ENCODE data around the gene ZFP92.

The ZFP92 gene

DNA sequence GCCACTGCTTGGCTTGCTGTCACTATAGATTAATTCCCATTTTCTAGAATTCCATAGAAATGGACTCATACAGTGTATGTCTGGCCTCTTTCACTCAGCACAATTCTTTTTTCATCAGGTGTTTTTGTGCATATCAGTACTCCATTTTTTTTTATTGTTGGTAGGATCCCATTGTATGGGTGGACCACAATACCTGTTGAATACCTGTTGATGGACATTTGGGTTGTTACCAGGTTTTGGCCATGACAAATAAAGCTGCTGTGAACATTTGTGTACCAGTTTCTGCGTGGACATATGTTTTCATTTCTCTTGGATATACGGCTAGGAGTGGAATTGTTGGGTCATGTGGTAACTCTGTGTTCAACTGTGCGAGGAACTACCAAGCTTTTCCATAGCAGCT, 14.9 kb downstream of the ZFP92 start:
- Histone ChIP-seq H3K4me1 (ENCODE audit: control insufficient read depth, insufficient read depth, low read length) (peaks cover 10% of the 10 kb centered on the region), H3K27me3 (replicated peaks; ENCODE audit: control insufficient read depth, insufficient read depth, low read length) (peaks cover 48% of the 10 kb centered on the region), H3K9ac (ENCODE audit: low read length) (no peak overlapping the region), H3K9me3 (ENCODE audit: control insufficient read depth, low read length) (peaks cover 38% of the 10 kb centered on the region), H3K4me3 (ENCODE audit: low read length) (no peak overlapping the region), H3K36me3 (ENCODE audit: control insufficient read depth, insufficient read depth, low read length, severe bottlenecking) (no peaks in the 10 kb centered on the region)
- no peak for DNase-seq (ENCODE audit: low read depth)

DNA sequence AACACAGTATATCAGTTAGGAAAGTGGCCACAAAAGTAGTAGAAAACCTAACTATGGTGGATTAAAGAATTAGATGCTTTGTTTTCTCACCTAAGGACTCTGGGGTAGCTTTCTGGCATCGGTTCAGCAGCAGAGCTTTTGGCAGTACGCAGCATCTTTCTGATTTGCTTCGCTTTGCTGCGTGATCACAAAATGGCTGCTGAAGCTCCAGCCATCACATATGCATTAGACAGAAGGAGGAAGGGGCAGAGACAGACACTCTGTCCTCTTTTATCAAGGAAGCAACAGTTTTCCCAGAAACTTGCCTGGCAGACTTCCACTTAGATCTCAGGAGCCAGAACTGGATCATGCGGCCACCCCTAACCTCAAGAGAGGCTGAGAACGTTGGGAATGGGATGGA, 19.5 kb downstream of the ZFP92 start:
- no peak for DNase-seq (ENCODE audit: low read depth)
- peaks cover 57% of the 10 kb centered on the region for H3K27me3 ChIP-seq (replicated peaks; ENCODE audit: control insufficient read depth, insufficient read depth, low read length)
- H3K9me3 ChIP-seq (ENCODE audit: control insufficient read depth, low read length), result peaks cover 41% of the 10 kb centered on the region
- no peaks in the 10 kb centered on the region for H3K4me1 ChIP-seq (ENCODE audit: control insufficient read depth, insufficient read depth, low read length)
- no peak overlapping the region for H3K4me3 ChIP-seq (ENCODE audit: low read length)
- H3K36me3 ChIP-seq (ENCODE audit: control insufficient read depth, insufficient read depth, low read length, severe bottlenecking), result no peaks in the 10 kb centered on the region
- no peak overlapping the region for H3K9ac ChIP-seq (ENCODE audit: low read length)

DNA sequence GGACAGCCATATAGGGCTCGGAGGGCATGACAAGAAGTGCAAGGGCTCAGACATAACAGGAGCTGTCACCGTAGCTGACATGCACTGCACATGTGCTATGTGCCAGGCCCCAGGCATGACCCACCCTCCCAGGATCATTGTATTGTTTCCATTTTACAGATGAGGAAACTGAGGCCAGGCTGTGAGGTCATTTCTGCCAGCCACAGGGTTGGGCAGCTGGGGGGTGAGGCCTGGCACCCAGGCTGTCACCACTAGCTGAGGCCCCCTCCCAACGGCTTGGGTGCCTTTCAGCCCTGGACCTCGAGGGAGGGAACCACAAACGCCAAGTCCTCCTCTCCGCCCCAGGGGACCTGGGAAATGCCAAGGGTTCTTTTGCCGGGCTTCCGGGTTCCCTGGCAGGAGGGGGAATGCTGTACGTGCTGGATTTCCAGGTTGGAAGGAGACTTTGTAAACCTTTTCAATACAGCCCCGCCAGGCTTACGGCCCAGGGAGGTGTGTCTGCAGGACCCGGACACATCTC, 21.9 kb downstream of the ZFP92 start:
- no peak for DNase-seq (ENCODE audit: low read depth)
- H3K9ac ChIP-seq (ENCODE audit: low read length), result no peak overlapping the region
- no peaks in the 10 kb centered on the region for H3K36me3 ChIP-seq (ENCODE audit: control insufficient read depth, insufficient read depth, low read length, severe bottlenecking)
- H3K4me1 ChIP-seq (ENCODE audit: control insufficient read depth, insufficient read depth, low read length), result no peaks in the 10 kb centered on the region
- peaks cover 62% of the 10 kb centered on the region for H3K27me3 ChIP-seq (replicated peaks; ENCODE audit: control insufficient read depth, insufficient read depth, low read length)
- peaks cover 17% of the 10 kb centered on the region for H3K9me3 ChIP-seq (ENCODE audit: control insufficient read depth, low read length)
- no peak overlapping the region for H3K4me3 ChIP-seq (ENCODE audit: low read length)

DNA sequence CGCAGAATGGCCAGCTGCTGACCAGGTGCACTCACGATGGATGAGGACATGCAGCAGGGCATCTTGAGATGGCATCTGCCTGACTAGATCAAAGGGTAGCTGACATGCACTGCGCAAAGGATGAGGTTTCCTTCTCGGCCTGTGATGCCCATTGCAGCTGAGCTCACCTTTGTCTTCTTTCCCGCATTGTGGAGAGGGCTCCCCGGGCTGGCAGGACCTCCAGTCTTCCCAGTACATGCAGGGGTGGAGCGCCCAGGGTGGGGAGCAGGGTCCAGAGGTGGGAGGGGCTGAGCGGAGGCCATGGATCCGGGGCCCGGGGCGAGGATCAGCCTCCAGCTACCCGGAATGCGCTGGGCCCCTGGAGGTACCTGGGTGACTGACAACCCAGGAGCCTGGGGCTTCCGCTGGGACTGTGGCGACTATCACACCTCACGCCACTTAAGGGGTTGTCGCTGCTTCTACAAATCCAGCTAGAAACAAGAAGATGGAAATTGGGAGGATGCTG, 22.6 kb downstream of the ZFP92 start:
- no peaks in the 10 kb centered on the region for H3K4me1 ChIP-seq (ENCODE audit: control insufficient read depth, insufficient read depth, low read length)
- no peak overlapping the region for H3K9ac ChIP-seq (ENCODE audit: low read length)
- H3K27me3 ChIP-seq (replicated peaks; ENCODE audit: control insufficient read depth, insufficient read depth, low read length), result peaks cover 56% of the 10 kb centered on the region
- peaks cover 11% of the 10 kb centered on the region for H3K9me3 ChIP-seq (ENCODE audit: control insufficient read depth, low read length)
- no peak overlapping the region for H3K4me3 ChIP-seq (ENCODE audit: low read length)
- no peaks in the 10 kb centered on the region for H3K36me3 ChIP-seq (ENCODE audit: control insufficient read depth, insufficient read depth, low read length, severe bottlenecking)
- no peak for DNase-seq (ENCODE audit: low read depth)

DNA sequence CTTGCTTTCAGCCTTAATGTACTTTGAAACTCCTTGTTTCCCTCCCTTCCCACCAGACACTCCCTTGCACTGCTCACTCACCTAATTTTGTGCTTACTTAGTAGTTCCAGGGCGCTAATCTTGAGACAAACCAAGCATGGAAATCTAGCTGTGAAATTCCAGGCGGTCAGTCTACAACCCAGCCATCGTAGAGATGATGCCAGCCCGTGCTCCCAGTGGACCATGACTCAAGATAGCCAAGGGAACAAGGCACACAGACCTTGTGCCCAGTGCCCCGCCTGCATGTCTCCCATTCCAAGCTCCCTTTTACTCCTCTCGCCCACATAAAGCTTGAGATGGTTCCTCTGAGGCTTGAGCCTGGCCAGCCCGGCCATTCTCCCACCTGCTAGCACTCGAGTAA, 23.5 kb downstream of the ZFP92 start:
- no peak for DNase-seq (ENCODE audit: low read depth)
- Histone ChIP-seq H3K9ac (ENCODE audit: low read length) (no peak overlapping the region), H3K27me3 (replicated peaks; ENCODE audit: control insufficient read depth, insufficient read depth, low read length) (peaks cover 52% of the 10 kb centered on the region)

DNA sequence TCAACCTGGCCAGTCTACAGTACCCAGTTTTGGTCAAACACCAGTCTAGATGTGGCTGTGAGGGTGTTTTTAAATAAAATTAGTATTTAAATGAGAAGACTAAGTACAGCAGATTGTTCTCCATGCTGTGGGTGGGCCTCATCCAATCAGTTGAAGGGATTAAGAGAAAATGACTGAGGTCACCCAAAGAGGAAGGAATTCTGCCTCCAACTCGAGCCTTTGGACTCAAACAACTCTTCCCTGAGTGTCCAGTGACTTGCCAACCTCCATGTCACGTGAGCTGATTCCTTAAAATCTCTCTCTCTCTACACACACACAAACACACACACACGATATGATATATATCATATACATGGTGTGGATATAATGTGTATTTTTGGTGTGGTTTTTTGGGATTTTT, 24.6 kb downstream of the ZFP92 start:
- Histone ChIP-seq H3K4me3 (ENCODE audit: low read length) (no peak overlapping the region), H3K9ac (ENCODE audit: low read length) (no peak overlapping the region), H3K36me3 (ENCODE audit: control insufficient read depth, insufficient read depth, low read length, severe bottlenecking) (no peaks in the 10 kb centered on the region), H3K9me3 (ENCODE audit: control insufficient read depth, low read length) (peaks cover 7% of the 10 kb centered on the region), H3K4me1 (ENCODE audit: control insufficient read depth, insufficient read depth, low read length) (no peaks in the 10 kb centered on the region), H3K27me3 (replicated peaks; ENCODE audit: control insufficient read depth, insufficient read depth, low read length) (peaks cover 58% of the 10 kb centered on the region)
- no peak for DNase-seq (ENCODE audit: low read depth)

More for the DNA sequence above, 23.5 kb downstream of the ZFP92 start:
- Histone ChIP-seq H3K4me1 (ENCODE audit: control insufficient read depth, insufficient read depth, low read length) (no peaks in the 10 kb centered on the region), H3K4me3 (ENCODE audit: low read length) (no peak overlapping the region), H3K9me3 (ENCODE audit: control insufficient read depth, low read length) (peaks cover 11% of the 10 kb centered on the region), H3K36me3 (ENCODE audit: control insufficient read depth, insufficient read depth, low read length, severe bottlenecking) (no peaks in the 10 kb centered on the region)

DNA sequence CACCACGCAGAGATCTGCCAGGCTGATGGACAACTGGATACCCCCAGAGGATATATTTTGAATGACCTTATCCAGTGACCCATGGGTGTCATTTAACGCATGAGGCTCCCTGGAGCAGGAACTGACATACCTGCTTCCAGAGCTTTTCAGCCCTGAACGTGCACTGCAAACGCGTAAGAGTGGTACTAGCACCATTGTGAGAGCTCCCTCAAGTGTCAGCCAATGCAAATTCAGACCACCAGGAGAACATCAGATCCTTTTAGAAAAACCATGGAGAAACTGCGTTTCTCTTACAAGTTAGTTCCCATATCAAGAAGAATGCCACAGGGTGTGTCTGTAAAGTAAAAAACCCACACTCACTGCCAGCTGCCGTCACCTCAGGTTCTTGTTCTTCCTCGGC, 27.3 kb downstream of the ZFP92 start:
- H3K36me3 ChIP-seq (ENCODE audit: control insufficient read depth, insufficient read depth, low read length, severe bottlenecking), result no peaks in the 10 kb centered on the region
- peak; percentile 30 for DNase-seq (ENCODE audit: low read depth)
- no peak overlapping the region for H3K4me3 ChIP-seq (ENCODE audit: low read length)
- H3K9ac ChIP-seq (ENCODE audit: low read length), result no peak overlapping the region
- H3K4me1 ChIP-seq (ENCODE audit: control insufficient read depth, insufficient read depth, low read length), result no peaks in the 10 kb centered on the region
- peaks cover 55% of the 10 kb centered on the region for H3K27me3 ChIP-seq (replicated peaks; ENCODE audit: control insufficient read depth, insufficient read depth, low read length)
- H3K9me3 ChIP-seq (ENCODE audit: control insufficient read depth, low read length), result no peaks in the 10 kb centered on the region

DNA sequence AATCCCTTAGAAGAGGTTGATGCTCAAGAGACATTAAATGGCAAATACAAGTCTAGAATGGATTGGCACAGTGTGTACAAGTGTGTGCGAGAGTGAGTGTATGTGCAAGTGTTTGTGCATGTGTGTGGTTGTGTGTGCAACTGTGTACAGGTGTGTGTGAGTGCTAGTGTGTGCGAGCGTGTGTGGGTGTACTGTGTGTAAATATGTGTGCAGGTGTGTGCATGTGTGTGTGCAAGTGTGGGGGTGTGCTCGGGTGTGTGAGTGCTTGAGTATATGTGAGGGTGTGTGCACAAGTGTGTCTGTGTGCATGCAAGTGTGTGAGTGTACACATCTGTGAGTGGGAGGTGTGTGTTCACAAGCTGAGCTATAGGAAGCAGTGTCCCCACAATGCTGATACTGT, 28.7 kb downstream of the ZFP92 start:
- H3K27me3 ChIP-seq (replicated peaks; ENCODE audit: control insufficient read depth, insufficient read depth, low read length), result peaks cover 46% of the 10 kb centered on the region
- no peaks in the 10 kb centered on the region for H3K9me3 ChIP-seq (ENCODE audit: control insufficient read depth, low read length)
- H3K4me3 ChIP-seq (ENCODE audit: low read length), result no peak overlapping the region
- no peaks in the 10 kb centered on the region for H3K36me3 ChIP-seq (ENCODE audit: control insufficient read depth, insufficient read depth, low read length, severe bottlenecking)
- no peak for DNase-seq (ENCODE audit: low read depth)
- H3K9ac ChIP-seq (ENCODE audit: low read length), result no peak overlapping the region
- H3K4me1 ChIP-seq (ENCODE audit: control insufficient read depth, insufficient read depth, low read length), result no peaks in the 10 kb centered on the region

DNA sequence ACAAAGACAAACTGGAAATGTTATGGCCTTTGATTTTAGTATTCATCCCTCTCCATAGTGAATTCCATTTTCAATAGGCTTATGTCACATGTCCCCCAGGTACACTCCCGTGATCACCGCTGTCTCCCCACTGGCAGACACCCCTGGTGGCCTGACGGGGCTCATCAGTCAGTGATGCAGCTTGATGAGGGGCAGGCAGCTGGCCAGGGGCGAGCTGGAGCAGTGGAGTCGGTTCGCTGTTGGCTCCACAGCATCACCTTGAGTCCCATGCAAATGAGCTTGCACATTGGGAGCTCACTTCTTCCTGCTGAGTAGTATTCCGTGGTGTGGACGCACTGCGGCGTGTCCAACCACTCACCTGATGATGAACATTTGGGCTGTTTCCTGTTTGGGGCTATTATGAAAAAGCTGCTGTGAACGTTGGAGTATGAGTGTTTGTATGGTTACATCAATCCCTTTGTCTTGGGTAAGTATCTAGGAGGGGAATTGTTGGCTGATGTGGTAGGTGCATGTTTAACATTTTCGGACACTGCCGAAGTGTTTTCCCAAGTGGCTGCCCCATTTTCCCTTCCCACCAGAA, 29.4 kb downstream of the ZFP92 start:
- Histone ChIP-seq H3K4me1 (ENCODE audit: control insufficient read depth, insufficient read depth, low read length) (no peaks in the 10 kb centered on the region), H3K36me3 (ENCODE audit: control insufficient read depth, insufficient read depth, low read length, severe bottlenecking) (no peaks in the 10 kb centered on the region), H3K4me3 (ENCODE audit: low read length) (no peak overlapping the region), H3K27me3 (replicated peaks; ENCODE audit: control insufficient read depth, insufficient read depth, low read length) (peaks cover 42% of the 10 kb centered on the region), H3K9ac (ENCODE audit: low read length) (no peak overlapping the region), H3K9me3 (ENCODE audit: control insufficient read depth, low read length) (no peaks in the 10 kb centered on the region)
- no peak for DNase-seq (ENCODE audit: low read depth)

DNA sequence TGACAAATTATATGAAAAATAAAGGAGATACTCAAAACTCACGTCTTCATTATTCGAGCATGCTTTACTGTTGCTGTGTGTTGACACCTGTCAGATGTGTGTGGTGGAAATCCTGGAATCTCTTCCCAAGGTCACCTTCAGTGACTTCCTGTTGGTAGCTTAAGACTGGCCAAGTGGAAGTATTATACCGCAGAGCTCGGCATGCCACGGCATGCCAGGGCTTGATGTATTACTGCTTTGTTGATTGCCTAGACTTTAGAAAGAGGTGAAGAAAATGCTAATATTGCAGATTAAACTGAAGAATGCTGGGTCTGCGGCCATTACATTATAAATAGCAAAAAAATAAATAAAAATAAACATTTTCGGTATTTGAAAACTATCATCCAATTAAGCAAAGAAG, 30.0 kb downstream of the ZFP92 start:
- Histone ChIP-seq H3K36me3 (ENCODE audit: control insufficient read depth, insufficient read depth, low read length, severe bottlenecking) (no peaks in the 10 kb centered on the region), H3K9me3 (ENCODE audit: control insufficient read depth, low read length) (no peaks in the 10 kb centered on the region), H3K4me1 (ENCODE audit: control insufficient read depth, insufficient read depth, low read length) (no peaks in the 10 kb centered on the region), H3K27me3 (replicated peaks; ENCODE audit: control insufficient read depth, insufficient read depth, low read length) (peaks cover 36% of the 10 kb centered on the region), H3K9ac (ENCODE audit: low read length) (no peak overlapping the region), H3K4me3 (ENCODE audit: low read length) (no peak overlapping the region)
- no peak for DNase-seq (ENCODE audit: low read depth)

DNA sequence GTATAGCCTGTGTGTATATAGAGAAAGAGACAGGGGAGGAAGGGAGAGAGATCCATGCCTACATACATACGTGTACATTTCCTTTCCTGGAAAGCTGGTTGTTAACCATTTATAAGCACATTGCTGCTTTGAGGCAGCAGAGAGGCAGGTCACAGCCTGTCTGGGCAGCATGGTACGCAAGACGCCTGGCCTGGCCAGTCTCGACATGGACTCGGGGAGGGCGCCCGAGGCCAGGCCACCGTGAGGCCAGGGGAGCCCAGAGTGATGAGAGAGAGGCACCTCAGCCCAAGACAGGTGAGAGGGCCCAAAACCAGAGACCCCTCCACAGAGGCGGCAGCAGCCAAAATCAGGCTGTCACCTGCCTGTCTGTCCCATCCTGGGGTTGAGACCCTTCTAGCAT, 30.7 kb downstream of the ZFP92 start:
- Histone ChIP-seq H3K4me3 (ENCODE audit: low read length) (no peak overlapping the region), H3K36me3 (ENCODE audit: control insufficient read depth, insufficient read depth, low read length, severe bottlenecking) (no peaks in the 10 kb centered on the region), H3K9me3 (ENCODE audit: control insufficient read depth, low read length) (no peaks in the 10 kb centered on the region), H3K9ac (ENCODE audit: low read length) (no peak overlapping the region), H3K4me1 (ENCODE audit: control insufficient read depth, insufficient read depth, low read length) (no peaks in the 10 kb centered on the region), H3K27me3 (replicated peaks; ENCODE audit: control insufficient read depth, insufficient read depth, low read length) (peaks cover 29% of the 10 kb centered on the region)
- no peak for DNase-seq (ENCODE audit: low read depth)

DNA sequence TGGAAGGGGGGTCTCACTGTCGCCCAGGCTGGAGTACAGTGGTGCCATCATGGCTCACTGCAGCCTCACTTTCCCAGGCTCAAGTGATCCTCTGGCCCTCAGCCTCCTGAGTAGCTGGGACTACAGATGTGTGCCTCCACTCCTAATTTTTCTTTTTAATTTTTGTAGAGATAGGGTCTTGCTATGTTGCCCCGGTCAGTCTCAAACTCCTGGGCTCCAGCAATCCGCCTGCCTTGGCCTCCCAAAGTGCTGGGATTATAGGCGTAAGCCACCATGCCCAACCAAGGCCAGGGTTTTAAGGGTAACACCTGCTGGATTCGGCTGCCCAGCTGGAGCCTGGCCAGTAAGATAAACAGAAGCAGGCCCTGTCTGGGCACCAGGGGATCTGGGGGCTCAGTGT, 31.2 kb downstream of the ZFP92 start:
- no peaks in the 10 kb centered on the region for H3K9me3 ChIP-seq (ENCODE audit: control insufficient read depth, low read length)
- H3K4me1 ChIP-seq (ENCODE audit: control insufficient read depth, insufficient read depth, low read length), result no peaks in the 10 kb centered on the region
- H3K36me3 ChIP-seq (ENCODE audit: control insufficient read depth, insufficient read depth, low read length, severe bottlenecking), result no peaks in the 10 kb centered on the region
- peaks cover 26% of the 10 kb centered on the region for H3K27me3 ChIP-seq (replicated peaks; ENCODE audit: control insufficient read depth, insufficient read depth, low read length)
- no peak for DNase-seq (ENCODE audit: low read depth)
- H3K4me3 ChIP-seq (ENCODE audit: low read length), result no peak overlapping the region
- no peak overlapping the region for H3K9ac ChIP-seq (ENCODE audit: low read length)

Data from adipocyte (in vitro differentiated cells).